HG03575 (cell line): ENCODE measurements around the gene CRADD.
"Not testable (repeated sequence)": the region's sequence is repeated elsewhere in the genome, so short reads cannot be mapped to it uniquely, and the experiment has no call there.

Experiments used
- ATAC-seq: cut with Tn5 transposase; IDR thresholded peaks from one replicate; pipeline ENCODE4 v1.9.1; 2021; ENCODE audit not compliant: unreplicated experiment, insufficient number of reproducible peaks, low FRiP score; ENCODE audit errors: extremely low read depth

CRADD gene

GRCh38 chr12:93746572-93747168 is 69.5 kb downstream of the CRADD start:
- no peak for ATAC-seq

GRCh38 chr12:93748672-93749383 is 71.7 kb downstream of the CRADD start:
- ATAC-seq, result no peak

GRCh38 chr12:93749515-93749914 is 72.3 kb downstream of the CRADD start:
- no peak for ATAC-seq

GRCh38 chr12:93750056-93750455 is 72.9 kb downstream of the CRADD start:
- ATAC-seq, result no peak

GRCh38 chr12:93751864-93752610 is 74.9 kb downstream of the CRADD start:
- ATAC-seq, result no peak

- no peak for ATAC-seq
Measured at GRCh38 chr12:93753285-93753684, 76.1 kb downstream of the CRADD start.

- no peak for ATAC-seq
Measured at GRCh38 chr12:93753838-93754429, 76.8 kb downstream of the CRADD start.

- not testable (repeated sequence) for ATAC-seq
Measured at GRCh38 chr12:93754859-93755258, 77.7 kb downstream of the CRADD start.

- no peak for ATAC-seq
Measured at GRCh38 chr12:93756288-93756687, 79.1 kb downstream of the CRADD start.

GRCh38 chr12:93757792-93758694 is 80.9 kb downstream of the CRADD start:
- no peak for ATAC-seq

GRCh38 chr12:93758801-93759373 is 81.7 kb downstream of the CRADD start:
- ATAC-seq, result no peak

GRCh38 chr12:93759512-93760081 is 82.4 kb downstream of the CRADD start:
- ATAC-seq, result no peak

GRCh38 chr12:93760275-93760875 is 83.2 kb downstream of the CRADD start:
- ATAC-seq, result no peak

GRCh38 chr12:93762059-93762719 is 85.0 kb downstream of the CRADD start:
- no peak for ATAC-seq

- no peak for ATAC-seq
Measured at GRCh38 chr12:93762912-93763553, 85.9 kb downstream of the CRADD start.

- no peak for ATAC-seq
Measured at GRCh38 chr12:93763746-93764147, 86.6 kb downstream of the CRADD start.

GRCh38 chr12:93766371-93766770 is 89.2 kb downstream of the CRADD start:
- no peak for ATAC-seq
